HL-60 (cell line): Measurements from ENCODE around the gene UIMC1.

ENCODE experiments used
- CTCF ChIP-seq: IDR thresholded peaks from one replicate; pipeline ENCODE4 v1.5.1; 2011; ENCODE audit warnings: low read length, control low read depth, inconsistent platforms; ENCODE audit not compliant: insufficient read depth
- GABPA ChIP-seq: IDR thresholded peaks from 2 replicates; pipeline ENCODE4 v1.6.1; 2012; ENCODE audit warnings: low read depth
- POLR2AphosphoS5 ChIP-seq: IDR thresholded peaks from 2 replicates; pipeline ENCODE4 v1.6.1; 2012; ENCODE audit warnings: low read depth
- REST ChIP-seq: IDR thresholded peaks from 2 replicates; pipeline ENCODE4 v1.6.1; 2012; ENCODE audit warnings: low read depth; ENCODE audit not compliant: insufficient replicate concordance

- TF ChIP-seq REST (no peak), CTCF (no peak), GABPA (no peak), POLR2AphosphoS5 (no peak)
Measured at GRCh38 chr5:176868731-176869130, 137.8 kb downstream of the UIMC1 start.
